Suppressor macrophage treated with lipopolysaccharide for 4 hours (primary cell): ENCODE results near the gene UBASH3B.
A peak's percentile ranks its signal among the peaks of the same experiment; 100 is the strongest.
"Not testable (repeated sequence)": the region's sequence is repeated elsewhere in the genome, so short reads cannot be mapped to it uniquely, and the experiment has no call there.

ENCODE experiments used
- DNase-seq: peaks from one replicate; pipeline ENCODE4 v3.0.0-alpha.2; 2020

The UBASH3B gene

GRCh38 chr11:122863154-122863553 is 207.6 kb downstream of the UBASH3B start:
- not testable (repeated sequence) for DNase-seq

- peak; percentile 77 for DNase-seq
Observed at GRCh38 chr11:122863704-122864326, 208.3 kb downstream of the UBASH3B start.
